ENCODE measurements around the gene SGSM2.

GRCh38 chr17:2362016-2362415, 24.7 kb downstream of the SGSM2 start:
- TF ChIP-seq POLR2A (IDR thresholded peaks at IDR 0.05; ENCODE audit: low read length) = no peak
- no peak for TF ChIP-seq GATA1 (IDR thresholded peaks at IDR 0.05; ENCODE audit: low read depth, low read length)

All from erythroblast (primary cell).